H9 (cell line): ENCODE data around the gene TMEM163. TPM values are rescaled to one million over a fixed set of nuclear protein-coding genes. Genes with fewer than 3 reads are reported as not detected.

Source experiments
- DNase-seq: peaks from one replicate; pipeline ENCODE4 v3.0.0-alpha.2; 2017
- H2AFZ ChIP-seq: one replicate; pipeline ENCODE4 v1.6.1; 2013; ENCODE audit warnings: mild to moderate bottlenecking, low read length, control low read depth, moderate library complexity
- H2AK5ac ChIP-seq: 2 replicates; pipeline ENCODE4 v1.6.1; 2013; ENCODE audit warnings: low read length, control low read depth, mixed read lengths; ENCODE audit not compliant: insufficient read length
- H2BK120ac ChIP-seq: one replicate; pipeline ENCODE4 v1.6.1; 2013; ENCODE audit warnings: low read depth, mild to moderate bottlenecking, low read length, control low read depth, inconsistent platforms; ENCODE audit not compliant: poor library complexity, severe bottlenecking
- H2BK12ac ChIP-seq: 2 replicates; pipeline ENCODE4 v1.6.1; 2013; ENCODE audit warnings: low read length, control low read depth, mixed read lengths, low read depth; ENCODE audit not compliant: insufficient read length
- H2BK15ac ChIP-seq: 2 replicates; pipeline ENCODE4 v1.6.1; 2013; ENCODE audit warnings: low read depth, low read length, control low read depth
- H2BK20ac ChIP-seq: one replicate; pipeline ENCODE4 v1.6.1; 2013; ENCODE audit warnings: low read depth, mild to moderate bottlenecking, low read length, control low read depth, inconsistent platforms; ENCODE audit not compliant: poor library complexity, severe bottlenecking
- H2BK5ac ChIP-seq: 2 replicates; pipeline ENCODE4 v1.6.1; 2013; ENCODE audit warnings: low read length, control low read depth, mixed read lengths; ENCODE audit not compliant: insufficient read length
- H3K14ac ChIP-seq: 2 replicates; pipeline ENCODE4 v1.6.1; 2013; ENCODE audit warnings: low read length, control low read depth; ENCODE audit not compliant: insufficient read depth
- H3K18ac ChIP-seq: 2 replicates; pipeline ENCODE4 v1.6.1; 2013; ENCODE audit warnings: low read depth, mild to moderate bottlenecking, mixed read lengths, low read length, control low read depth; ENCODE audit not compliant: insufficient read length
- H3K23ac ChIP-seq: 2 replicates; pipeline ENCODE4 v1.6.1; 2013; ENCODE audit warnings: low read length, control low read depth, mixed read lengths, low read depth; ENCODE audit not compliant: insufficient read length
- H3K23me2 ChIP-seq: 2 replicates; pipeline ENCODE4 v1.6.1; 2013; ENCODE audit warnings: low read depth, mild to moderate bottlenecking, mixed read lengths, low read length, control low read depth; ENCODE audit not compliant: insufficient read length, poor library complexity, severe bottlenecking
- H3K27ac ChIP-seq: 2 replicates; pipeline ENCODE4 v1.5.1; 2013; ENCODE audit warnings: low read length, control low read depth, mixed read lengths, low read depth; ENCODE audit not compliant: insufficient read length
- H3K27me3 ChIP-seq: 2 replicates; pipeline ENCODE4 v1.6.1; 2013; ENCODE audit warnings: low read length, control low read depth, inconsistent platforms; ENCODE audit not compliant: insufficient read depth
- H3K4ac ChIP-seq: 2 replicates; pipeline ENCODE4 v1.6.1; 2013; ENCODE audit warnings: low read depth, mild to moderate bottlenecking, control low read depth, inconsistent platforms, low read length, moderate library complexity
- H3K4me1 ChIP-seq: 2 replicates; pipeline ENCODE4 v1.6.1; 2013; ENCODE audit warnings: low read length, control low read depth, inconsistent platforms; ENCODE audit not compliant: insufficient read depth
- H3K4me2 ChIP-seq: 2 replicates; pipeline ENCODE4 v1.6.1; 2013; ENCODE audit warnings: low read length, control low read depth, mixed read lengths; ENCODE audit not compliant: insufficient read length, insufficient read depth
- H3K56ac ChIP-seq: 2 replicates; pipeline ENCODE4 v1.6.1; 2013; ENCODE audit warnings: low read depth, mild to moderate bottlenecking, mixed read lengths, low read length, control low read depth; ENCODE audit not compliant: insufficient read length
- H3K79me1 ChIP-seq: 2 replicates; pipeline ENCODE4 v1.6.1; 2013; ENCODE audit warnings: low read depth, mild to moderate bottlenecking, moderate library complexity, low read length, control low read depth, inconsistent platforms; ENCODE audit not compliant: insufficient read depth, poor library complexity, severe bottlenecking
- H3K79me2 ChIP-seq: 2 replicates; pipeline ENCODE4 v1.6.1; 2013; ENCODE audit warnings: low read length, control low read depth, inconsistent platforms; ENCODE audit not compliant: insufficient read depth
- H3K9ac ChIP-seq: 2 replicates; pipeline ENCODE4 v1.6.1; 2013; ENCODE audit warnings: low read length, control low read depth, mixed read lengths; ENCODE audit not compliant: insufficient read length; ENCODE audit errors: extremely low read depth
- H3K9me3 ChIP-seq: one replicate; pipeline ENCODE4 v1.6.1; 2013; ENCODE audit warnings: low read depth, low read length, inconsistent platforms; ENCODE audit not compliant: control insufficient read depth
- H3T11ph ChIP-seq: one replicate; pipeline ENCODE4 v1.6.1; 2013; ENCODE audit warnings: mild to moderate bottlenecking, low read length, control low read depth, inconsistent platforms
- H4K20me1 ChIP-seq: one replicate; pipeline ENCODE4 v1.6.1; 2013; ENCODE audit not compliant: control insufficient read depth, insufficient read length, insufficient read depth
- H4K5ac ChIP-seq: 2 replicates; pipeline ENCODE4 v1.6.1; 2013; ENCODE audit warnings: low read depth, mild to moderate bottlenecking, mixed read lengths, low read length, control low read depth; ENCODE audit not compliant: insufficient read length
- H4K8ac ChIP-seq: replicated peaks from 2 replicates; pipeline ENCODE4 v1.6.1; 2013; ENCODE audit warnings: low read length, control low read depth, mixed read lengths, low read depth; ENCODE audit not compliant: insufficient read length
- H4K91ac ChIP-seq: 2 replicates; pipeline ENCODE4 v1.6.1; 2013; ENCODE audit warnings: low read depth, mild to moderate bottlenecking, moderate library complexity, mixed read lengths, low read length, control low read depth; ENCODE audit not compliant: insufficient read length
- H3K27ac Mint-ChIP-seq, 3 experiments: 2 replicates in 2 of 3; 3 replicates in 1 of 3; pipeline ENCODE4 v1.8.0; 2020 to 2021; ENCODE audit warnings: mixed read lengths in 3 of 3, mild to moderate bottlenecking in 1 of 3, moderate library complexity in 1 of 3
- H3K27me3 Mint-ChIP-seq: 2 replicates; pipeline ENCODE4 v1.8.0; 2021; ENCODE audit warnings: low read depth, mild to moderate bottlenecking, moderate library complexity, mixed read lengths
- H3K36me3 Mint-ChIP-seq, 3 experiments: 2 replicates in 2 of 3; 3 replicates in 1 of 3; pipeline ENCODE4 v1.8.0; 2020 to 2021; ENCODE audit warnings: low read depth in 3 of 3, mixed read lengths in 3 of 3; ENCODE audit not compliant: insufficient read depth in 1 of 3
- H3K4me1 Mint-ChIP-seq, 2 experiments: 2 replicates each; pipeline ENCODE4 v1.8.0; 2020; ENCODE audit warnings: mixed read lengths in 2 of 2
- H3K4me3 Mint-ChIP-seq, 2 experiments: 2 replicates in 1 of 2; 3 replicates in 1 of 2; pipeline ENCODE4 v1.8.0; 2020 to 2021; ENCODE audit warnings: mild to moderate bottlenecking in 2 of 2, mixed read lengths in 2 of 2, moderate library complexity in 1 of 2
- H3K9me3 Mint-ChIP-seq, 2 experiments: 2 replicates in 1 of 2; 3 replicates in 1 of 2; pipeline ENCODE4 v1.8.0; 2020; ENCODE audit warnings: mild to moderate bottlenecking in 2 of 2, mixed read lengths in 2 of 2, moderate library complexity in 1 of 2
- WGBS: extraction: QIAGEN DNeasy Blood & Tissue Kit; methylation state at CpG from one replicate; pipeline ENCODE4 v1.1.7; 2013; ENCODE audit warnings: missing lambda C conversion rate, low lambda C conversion rate, mixed read lengths; ENCODE audit not compliant: insufficient read length; ENCODE audit errors: extremely low coverage; 5-methylcytosine and 5-hydroxymethylcytosine counted together
- total RNA-seq: library from RNA; stranded (reverse); gene quantifications from 2 replicates; pipeline ENCODE4 v1.2.1, GENCODE V29; 2021
- TF ChIP-seq, protein P1 (sequence below): fragments of 200-600 bp; sonication (generic); conservative IDR thresholded peaks from 3 replicates; pipeline ENCODE4 v1.8.0; 2021; ENCODE audit warnings: antibody characterized with exemption, mild to moderate bottlenecking

Gene TMEM163
- total RNA-seq, 1 experiment from 2014 or later = 0.39 TPM

DNA sequence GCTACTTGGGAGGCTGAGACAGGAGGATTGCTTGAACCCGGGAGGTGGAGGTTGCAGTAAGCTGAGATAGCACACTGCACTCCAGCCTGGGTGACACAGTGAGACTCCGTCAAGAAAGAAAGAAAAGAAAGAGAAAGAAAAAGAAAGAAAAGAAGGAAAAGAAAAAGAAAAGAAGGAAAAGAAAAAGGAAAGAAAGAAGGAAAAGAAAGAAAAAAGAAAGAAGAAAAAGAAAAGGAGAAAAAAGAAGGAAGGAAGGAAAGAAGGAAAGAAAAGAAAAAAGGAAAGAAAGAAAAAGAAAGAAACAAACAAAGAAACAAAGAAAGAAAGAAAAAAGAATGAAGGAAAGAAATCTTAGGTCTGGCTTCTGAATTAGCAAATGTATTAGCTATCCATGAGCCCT lies 150.4 kb downstream of the TMEM163 start:
- no peak overlapping the region for H3K14ac ChIP-seq
- no peak overlapping the region for H3K4me3 Mint-ChIP-seq
- no peaks in the 10 kb centered on the region for H3K9me3 Mint-ChIP-seq
- DNase-seq = no peak
- no peak overlapping the region for H3K9ac ChIP-seq
- no peak overlapping the region for H2BK5ac ChIP-seq
- no peaks in the 10 kb centered on the region for H3K27me3 ChIP-seq
- H3K4me1 Mint-ChIP-seq = no peaks in the 10 kb centered on the region
- H3K56ac ChIP-seq = no peak overlapping the region
- peaks cover 5% of the 10 kb centered on the region; the same call in 1 of the 2 replicates for H3K27me3 Mint-ChIP-seq
- H3K4me2 ChIP-seq = no peak overlapping the region
- no peak overlapping the region for H3K27ac ChIP-seq
- H4K5ac ChIP-seq = no peak overlapping the region
- H2BK120ac ChIP-seq = no peak overlapping the region
- no peak overlapping the region for H4K91ac ChIP-seq
- H3K36me3 Mint-ChIP-seq = no peaks in the 10 kb centered on the region
- no peak overlapping the region for H2BK15ac ChIP-seq
- WGBS = no CpG with 5 or more reads among the region's 2 CpGs
- no peak overlapping the region for H2BK20ac ChIP-seq
- H3K4ac ChIP-seq = no peak overlapping the region
- H2AK5ac ChIP-seq = no peak overlapping the region
- H3K18ac ChIP-seq = no peak overlapping the region
- no peaks in the 10 kb centered on the region for H3K79me1 ChIP-seq
- H3K27ac Mint-ChIP-seq = no peak overlapping the region
- no peak overlapping the region for H3K23ac ChIP-seq
- no peaks in the 10 kb centered on the region for H3K9me3 ChIP-seq
- no peaks in the 10 kb centered on the region for H3K4me1 ChIP-seq
- TF ChIP-seq, protein P1, sequence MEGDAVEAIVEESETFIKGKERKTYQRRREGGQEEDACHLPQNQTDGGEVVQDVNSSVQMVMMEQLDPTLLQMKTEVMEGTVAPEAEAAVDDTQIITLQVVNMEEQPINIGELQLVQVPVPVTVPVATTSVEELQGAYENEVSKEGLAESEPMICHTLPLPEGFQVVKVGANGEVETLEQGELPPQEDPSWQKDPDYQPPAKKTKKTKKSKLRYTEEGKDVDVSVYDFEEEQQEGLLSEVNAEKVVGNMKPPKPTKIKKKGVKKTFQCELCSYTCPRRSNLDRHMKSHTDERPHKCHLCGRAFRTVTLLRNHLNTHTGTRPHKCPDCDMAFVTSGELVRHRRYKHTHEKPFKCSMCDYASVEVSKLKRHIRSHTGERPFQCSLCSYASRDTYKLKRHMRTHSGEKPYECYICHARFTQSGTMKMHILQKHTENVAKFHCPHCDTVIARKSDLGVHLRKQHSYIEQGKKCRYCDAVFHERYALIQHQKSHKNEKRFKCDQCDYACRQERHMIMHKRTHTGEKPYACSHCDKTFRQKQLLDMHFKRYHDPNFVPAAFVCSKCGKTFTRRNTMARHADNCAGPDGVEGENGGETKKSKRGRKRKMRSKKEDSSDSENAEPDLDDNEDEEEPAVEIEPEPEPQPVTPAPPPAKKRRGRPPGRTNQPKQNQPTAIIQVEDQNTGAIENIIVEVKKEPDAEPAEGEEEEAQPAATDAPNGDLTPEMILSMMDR = no peak
- H4K20me1 ChIP-seq = no peaks in the 10 kb centered on the region
- H4K8ac ChIP-seq = no peak overlapping the region
- no peak overlapping the region for H2BK12ac ChIP-seq
- H3K23me2 ChIP-seq = no peaks in the 10 kb centered on the region
- no peak overlapping the region for H2AFZ ChIP-seq
- no peaks in the 10 kb centered on the region for H3K79me2 ChIP-seq
- no peak overlapping the region for H3T11ph ChIP-seq
